HG03432 (cell line): ENCODE results near the gene CD8B.
A peak's percentile ranks its signal among the peaks of the same experiment; 100 is the strongest.

Source experiments
- ATAC-seq: cut with Tn5 transposase; IDR thresholded peaks from one replicate; pipeline ENCODE4 v1.9.1; 2021; ENCODE audit warnings: mild to moderate bottlenecking, moderate library complexity; ENCODE audit not compliant: unreplicated experiment

Gene CD8B

GRCh38 chr2:86806059-86806857 is 55.4 kb downstream of the CD8B start:
- ATAC-seq: no peak

GRCh38 chr2:86800856-86801567 is 60.7 kb downstream of the CD8B start:
- ATAC-seq: no peak

DNA sequence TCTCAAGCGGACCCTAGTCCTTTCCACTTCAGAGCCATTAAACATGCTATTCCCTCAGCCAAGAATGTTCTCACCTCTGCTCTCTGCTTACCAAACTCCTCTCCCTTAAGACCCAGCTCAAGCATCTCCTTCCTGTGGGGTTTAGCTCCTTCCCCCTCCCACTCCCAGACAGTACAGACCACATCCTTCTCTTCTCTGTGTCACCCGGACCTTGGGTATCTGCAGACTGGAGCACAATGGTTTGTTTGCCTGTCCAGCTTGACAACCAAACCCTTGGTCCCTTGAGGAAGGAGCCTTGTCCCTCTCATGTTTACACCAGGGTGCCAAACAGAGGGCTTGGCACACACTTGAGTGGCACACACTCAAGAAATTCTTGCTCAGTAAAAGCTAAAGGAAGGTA is 66.8 kb downstream of the CD8B start:
- no peak for ATAC-seq

DNA sequence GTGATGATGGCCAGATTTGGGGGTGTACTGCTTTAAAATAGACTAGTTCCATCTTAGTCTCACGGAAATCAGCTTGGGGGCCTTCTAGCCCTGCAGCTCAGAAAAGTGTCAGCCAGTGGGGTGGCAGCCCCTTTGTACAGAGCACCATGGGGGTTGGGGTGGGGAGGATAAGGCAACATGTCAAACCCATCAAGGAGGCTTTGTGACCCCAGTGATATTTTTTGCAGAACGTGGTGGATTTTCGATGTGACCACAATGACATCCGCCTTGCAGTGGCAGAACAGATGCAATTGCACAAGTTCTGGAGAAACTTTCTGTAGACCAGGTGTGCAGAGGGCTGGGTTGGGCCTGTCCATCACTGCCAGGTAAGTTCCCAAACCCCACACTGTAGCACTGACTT is 67.9 kb downstream of the CD8B start:
- ATAC-seq: no peak

GRCh38 chr2:86791573-86791972 is 70.1 kb downstream of the CD8B start:
- ATAC-seq: no peak

- ATAC-seq: no peak
Observed at GRCh38 chr2:86790676-86791572, 70.8 kb downstream of the CD8B start, which contains the start of gene CD8A. TSS of gene CD8A (minus strand) at chr2:86790913. CDS start at chr2:86790825, 88 bp downstream.

DNA sequence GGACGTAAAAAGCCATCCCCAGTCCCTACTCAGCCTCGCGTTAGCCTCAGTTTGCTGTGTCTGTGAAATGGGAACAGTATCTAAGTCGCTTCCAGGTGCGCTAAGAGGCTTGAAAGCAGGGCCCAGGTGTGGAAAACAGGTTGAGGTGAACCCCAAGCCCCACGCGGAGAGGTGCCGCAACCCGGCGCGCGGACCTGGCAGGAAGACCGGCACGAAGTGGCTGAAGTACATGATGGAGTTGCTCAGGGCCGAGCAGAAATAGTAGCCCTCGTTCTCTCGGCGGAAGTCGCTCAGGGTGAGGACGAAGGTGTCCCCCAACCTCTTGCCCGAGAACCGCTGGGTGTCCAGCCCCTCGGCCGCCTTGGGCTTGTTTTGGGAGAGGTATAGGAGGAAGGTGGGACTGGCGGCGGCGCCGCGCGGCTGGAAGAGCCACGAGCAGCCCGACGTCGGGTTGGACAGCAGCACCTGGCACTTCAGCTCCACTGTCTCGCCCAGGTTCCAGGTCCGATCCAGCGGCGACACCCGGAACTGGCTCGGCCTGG is 71.5 kb downstream of the CD8B start:
- no peak for ATAC-seq

DNA sequence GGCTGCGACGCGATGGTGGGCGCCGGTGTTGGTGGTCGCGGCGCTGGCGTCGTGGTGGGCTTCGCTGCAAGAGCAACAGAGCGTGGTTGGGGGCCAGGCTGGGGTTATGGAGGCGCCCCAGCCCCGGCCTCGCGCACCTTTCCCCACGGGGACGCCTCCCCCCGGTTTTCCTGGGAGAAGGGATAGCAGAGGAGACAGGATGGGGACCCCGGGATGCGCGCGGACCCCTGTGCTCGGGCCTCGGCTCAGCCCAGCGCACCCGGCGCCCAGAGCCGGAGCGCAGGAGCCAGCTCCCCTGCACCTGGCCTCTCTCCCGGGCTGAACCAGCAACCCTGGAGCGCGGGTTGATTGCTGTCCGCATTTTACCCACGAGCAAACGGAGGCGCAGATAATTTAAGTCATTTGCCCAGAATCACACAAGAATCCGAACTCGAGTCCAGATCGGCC is 72.0 kb downstream of the CD8B start:
- ATAC-seq: no peak

DNA sequence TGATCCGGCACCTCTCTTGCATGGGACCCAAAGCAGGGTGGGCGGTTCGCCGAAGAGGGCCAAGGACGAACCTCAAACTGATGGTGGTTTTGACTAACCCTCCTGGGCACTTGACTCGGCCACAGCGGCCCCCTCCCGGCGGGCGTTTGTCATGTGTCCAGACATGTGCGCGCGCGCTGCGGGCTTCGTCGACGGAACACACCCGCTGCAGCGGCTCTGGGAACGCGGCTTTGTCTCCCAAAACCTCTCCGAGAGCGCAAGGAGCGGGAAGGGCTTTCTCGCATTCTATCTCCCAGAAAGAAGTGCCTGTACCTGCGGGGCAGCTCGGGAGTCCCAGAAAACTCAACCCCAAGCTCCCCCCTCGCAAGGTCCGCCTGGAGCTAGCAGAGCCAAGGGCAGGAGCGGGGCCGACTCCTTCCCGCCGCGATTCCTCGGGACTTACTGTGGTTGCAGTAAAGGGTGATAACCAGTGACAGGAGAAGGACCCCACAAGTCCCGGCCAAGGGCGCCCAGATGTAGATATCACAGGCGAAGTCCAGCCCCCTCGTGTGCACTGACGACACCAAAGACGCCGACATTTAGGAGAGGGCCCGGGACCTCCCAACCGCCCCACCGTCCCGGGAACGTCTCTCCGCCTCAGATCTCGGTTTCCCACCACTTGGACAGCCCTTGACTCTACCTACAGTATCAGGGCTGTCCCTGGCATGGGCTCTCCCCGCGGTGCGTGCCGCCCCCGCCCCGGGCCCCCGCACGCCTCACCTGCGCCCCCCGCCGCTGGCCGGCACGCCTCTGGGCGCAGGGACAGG is 72.6 kb downstream of the CD8B start:
- ATAC-seq: no peak

GRCh38 chr2:86788165-86788564 is 73.5 kb downstream of the CD8B start:
- ATAC-seq: no peak

- no peak for ATAC-seq
Observed at GRCh38 chr2:86787736-86788135, 74.0 kb downstream of the CD8B start.

DNA sequence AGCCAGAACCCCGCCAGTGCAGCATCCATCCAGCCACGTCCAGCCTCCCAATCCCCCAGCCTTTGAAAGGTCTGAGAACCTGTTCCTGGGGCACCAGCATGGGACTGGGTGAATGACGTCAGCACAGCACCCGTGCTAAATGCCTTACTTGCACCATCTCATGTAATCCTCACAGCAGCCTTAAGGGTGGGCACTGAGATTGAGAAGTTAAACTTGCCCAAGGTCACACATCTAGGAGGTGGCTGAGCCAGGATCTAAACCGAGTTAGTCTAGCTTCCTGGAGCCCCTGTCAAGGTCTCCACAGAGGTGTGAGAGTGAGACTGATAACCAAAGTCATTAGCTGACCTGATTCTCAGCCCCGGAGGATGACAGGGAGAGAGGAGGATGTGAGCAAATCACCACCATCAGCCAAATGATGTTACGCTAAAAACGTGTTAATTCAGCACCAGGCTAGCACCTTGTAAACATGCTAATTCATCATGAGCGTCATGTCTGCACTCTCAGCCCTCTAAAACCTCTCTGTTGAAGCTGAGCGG is 75.6 kb downstream of the CD8B start:
- ATAC-seq: no peak

- no peak for ATAC-seq
Observed at GRCh38 chr2:86785456-86785855, 76.2 kb downstream of the CD8B start.

- ATAC-seq: peak; percentile 96
Observed at GRCh38 chr2:86783615-86784339, 77.9 kb downstream of the CD8B start.

DNA sequence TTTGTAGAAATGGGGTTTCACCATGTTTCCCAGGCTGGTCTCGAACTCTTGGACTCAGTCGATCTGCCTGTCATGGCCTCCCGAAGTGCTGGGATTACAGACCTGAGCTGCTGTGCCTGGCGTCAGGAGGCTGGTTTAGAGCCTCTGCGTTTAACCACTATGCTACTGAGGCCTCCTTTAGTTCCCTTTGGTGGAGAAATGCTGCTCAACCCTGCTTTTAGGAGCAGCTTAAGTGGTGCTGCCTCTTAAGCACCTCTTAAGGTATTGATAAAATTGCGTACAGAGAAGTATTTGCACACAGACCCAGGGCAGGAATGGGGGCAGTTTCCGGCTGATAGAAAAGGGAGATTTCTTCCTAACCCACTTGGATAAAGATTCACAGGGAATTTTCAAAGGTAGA is 78.9 kb downstream of the CD8B start:
- ATAC-seq: no peak

DNA sequence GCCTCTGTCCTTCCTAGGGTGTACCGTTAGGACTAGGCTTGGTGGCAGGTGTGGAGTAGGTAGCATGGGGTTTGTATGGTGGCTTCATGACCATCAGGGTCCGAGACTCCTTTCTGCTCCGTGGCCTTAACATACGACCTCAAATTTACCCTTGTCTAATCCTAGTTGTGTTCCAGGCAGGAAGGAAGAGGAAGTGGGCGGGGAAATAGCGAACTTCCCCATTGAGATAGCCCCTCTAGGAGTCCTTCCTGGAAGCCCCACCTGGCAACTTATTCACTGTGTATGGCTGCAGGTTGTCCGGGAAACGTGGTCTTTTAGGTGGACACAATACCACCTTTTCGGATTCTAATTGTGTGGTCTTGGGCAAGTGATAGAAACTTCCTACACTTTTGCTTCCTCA is 80.3 kb downstream of the CD8B start:
- ATAC-seq: no peak

DNA sequence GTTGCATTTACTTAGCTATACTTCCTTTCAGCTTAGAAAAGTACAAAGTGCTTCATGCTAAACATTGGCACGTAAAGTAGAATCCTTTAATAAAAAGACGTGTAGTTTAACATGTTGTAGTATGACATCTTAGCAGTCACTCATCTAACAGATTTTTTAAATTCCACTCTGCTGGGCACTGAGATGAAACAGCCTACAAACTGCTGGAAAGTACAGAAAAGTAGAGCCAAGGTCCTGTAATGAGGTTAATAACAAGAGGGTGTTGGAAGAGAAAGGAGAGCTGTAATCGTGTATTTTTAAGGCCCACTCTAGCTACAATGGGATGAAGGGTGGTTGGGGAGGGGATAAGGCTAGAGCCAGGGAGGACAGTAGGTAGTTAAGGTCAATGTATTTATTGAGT is 81.7 kb downstream of the CD8B start:
- no peak for ATAC-seq

GRCh38 chr2:86778957-86779356 is 82.7 kb downstream of the CD8B start:
- no peak for ATAC-seq

GRCh38 chr2:86776532-86776931 is 85.2 kb downstream of the CD8B start:
- ATAC-seq: no peak
